HCT116 (cell line): ENCODE results near the gene H19.

Source experiments
- ATF3 ChIP-seq: IDR thresholded peaks from 2 replicates; pipeline ENCODE4 v1.6.1; 2012
- CTCF ChIP-seq, 3 experiments: fragments of 200-600 bp in 1 of 3; sonication (generic) in 1 of 3; IDR thresholded peaks in 2 of 3; conservative IDR thresholded peaks in 1 of 3; 2 replicates each; pipeline ENCODE4 v1.5.1; 2012 to 2017; ENCODE audit warnings: low read depth in 2 of 3, low read length in 2 of 3, antibody characterized with exemption in 1 of 3, borderline replicate concordance in 1 of 3, control low read depth in 1 of 3, mild to moderate bottlenecking in 1 of 3, mixed read lengths in 1 of 3, mixed run types in 1 of 3, moderate library complexity in 1 of 3; ENCODE audit not compliant: insufficient read depth in 1 of 3
- EGR1 ChIP-seq: IDR thresholded peaks from 2 replicates; pipeline ENCODE4 v1.6.1; 2012; ENCODE audit warnings: low read depth
- EZH2 ChIP-seq: fragments of 200-600 bp; sonication (generic); IDR thresholded peaks from 2 replicates; pipeline ENCODE4 v1.6.1; 2017; ENCODE audit warnings: antibody characterized with exemption, mixed run types
- POLR2A ChIP-seq: IDR thresholded peaks from 2 replicates; pipeline ENCODE4 v1.7.0; 2011; ENCODE audit warnings: borderline replicate concordance; ENCODE audit not compliant: insufficient read depth, insufficient read length; ENCODE audit errors: extremely low read depth
- POLR2AphosphoS5 ChIP-seq: IDR thresholded peaks from 2 replicates; pipeline ENCODE4 v1.6.1; 2011; ENCODE audit warnings: mild to moderate bottlenecking, low read depth, low read length, moderate library complexity

GRCh38 chr11:1952806-1953482, 44.7 kb downstream of the H19 start:
- TF ChIP-seq CTCF (IDR thresholded peaks at IDR 0.05 in 2 of 3, conservative IDR thresholded peaks at IDR 0.05 in 1 of 3; ENCODE audit: borderline replicate concordance in 1 of 3, insufficient read depth in 1 of 3, low read depth in 2 of 3, low read length in 2 of 3) = no peak
- TF ChIP-seq POLR2A = no peak
- no peak for TF ChIP-seq EZH2
- TF ChIP-seq EGR1 = no peak
- no peak for TF ChIP-seq ATF3
- TF ChIP-seq POLR2AphosphoS5 = no peak
